GM23248 (cell line): ENCODE data around the gene SLC26A6.

ENCODE experiments used
- EZH2 ChIP-seq: fragments of 200-600 bp; sonication (generic); IDR thresholded peaks from 2 replicates; pipeline ENCODE4 v1.6.1; 2018; ENCODE audit warnings: antibody characterized with exemption, mild to moderate bottlenecking; ENCODE audit not compliant: insufficient read depth, poor library complexity, severe bottlenecking
- EZH2phosphoT487 ChIP-seq: fragments of 200-600 bp; sonication (generic); IDR thresholded peaks from 2 replicates; pipeline ENCODE4 v1.6.1; 2018; ENCODE audit warnings: antibody characterized with exemption, moderate library complexity, mild to moderate bottlenecking, low read depth; ENCODE audit not compliant: insufficient read depth

DNA sequence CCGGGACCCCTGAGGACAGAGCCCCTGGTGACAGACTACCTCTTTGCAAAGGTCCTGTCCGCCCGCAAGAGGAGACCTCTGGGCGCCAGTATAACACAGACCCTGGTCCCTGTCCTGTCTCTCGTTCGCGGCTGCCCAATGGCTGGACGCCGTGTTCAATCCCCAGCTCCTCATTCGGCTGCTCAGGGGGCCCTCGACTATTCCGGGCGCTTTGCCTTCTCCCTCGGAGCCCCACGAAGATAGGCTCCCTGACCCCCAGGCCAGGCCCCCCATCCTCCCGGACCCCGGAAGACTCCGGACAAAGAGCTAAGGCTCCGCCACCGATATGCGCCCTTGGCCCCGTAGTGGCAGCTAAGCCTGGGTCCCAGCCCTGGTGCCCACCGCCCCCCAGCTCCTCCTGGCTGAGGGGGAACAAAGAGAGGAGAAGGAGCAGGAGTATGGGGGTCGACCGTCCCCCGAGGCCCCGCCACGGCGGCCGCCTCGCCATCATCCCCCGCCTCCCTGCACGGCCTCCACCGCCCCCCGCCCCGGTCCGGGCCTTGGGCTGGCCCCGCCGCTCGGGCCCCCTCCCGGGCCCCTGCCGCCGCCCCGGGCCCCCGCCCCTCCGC is 27.0 kb upstream of the SLC26A6 start:
- TF ChIP-seq EZH2, result no peak
- TF ChIP-seq EZH2phosphoT487, result no peak
